ENCODE results near the gene SHB.

Gene SHB

GRCh38 chr9:38101423-38101822 is 32.4 kb upstream of the SHB start:
- H3K4me1 ChIP-seq (ENCODE audit: control insufficient read depth in 2 of 2, insufficient read depth in 1 of 2, low read depth in 1 of 2, low read length in 2 of 2) = no peaks in the 10 kb centered on the region
- H2BK12ac ChIP-seq (ENCODE audit: low read length) = no peak overlapping the region
- H3K27ac ChIP-seq (replicated peaks; ENCODE audit: low read length) = no peak overlapping the region
- no peak for DNase-seq (ENCODE audit: low spot score)
- no peak overlapping the region for H2AK5ac ChIP-seq (ENCODE audit: low read depth, low read length)
- H2BK15ac ChIP-seq (ENCODE audit: low read length) = no peak overlapping the region
- no peak overlapping the region for H3K4me2 ChIP-seq (ENCODE audit: insufficient read depth, low read length, poor library complexity, severe bottlenecking)
- no peaks in the 10 kb centered on the region for H3K79me1 ChIP-seq (ENCODE audit: low read depth, low read length)
- no peak overlapping the region for H3K23ac ChIP-seq (ENCODE audit: low read depth, low read length, poor library complexity)
- peaks cover 0 to 1% of the 10 kb centered on the region in 2 donors for H3K9me3 ChIP-seq (replicated peaks in 1 of 2; ENCODE audit: control insufficient read depth in 2 of 2, insufficient read depth in 1 of 2, low read depth in 1 of 2, low read length in 2 of 2)
- no peaks in the 10 kb centered on the region for H3K36me3 ChIP-seq (replicated peaks in 1 of 2; ENCODE audit: control insufficient read depth in 2 of 2, insufficient read depth in 2 of 2, low read length in 2 of 2)
- no peak overlapping the region for H4K8ac ChIP-seq (ENCODE audit: low read depth, low read length)
- no peak overlapping the region for H3K4me3 ChIP-seq (ENCODE audit: low read length in 2 of 2)
- no peak overlapping the region for H2BK120ac ChIP-seq (ENCODE audit: low read depth, low read length)
- no peak overlapping the region for H3K14ac ChIP-seq (ENCODE audit: low read length)
- H3K9ac ChIP-seq (ENCODE audit: low read depth, low read length, poor library complexity) = no peak overlapping the region
- no CpG with 5 or more reads among the region's 5 CpGs for WGBS, 2 donors (ENCODE audit: extremely low coverage in 2 of 2, insufficient read length in 2 of 2, insufficient replicate concordance in 1 of 2)
- no peak overlapping the region for H2BK5ac ChIP-seq (ENCODE audit: low read length)
- no peak overlapping the region for H4K91ac ChIP-seq (ENCODE audit: low read depth, low read length, poor library complexity)
- H2AFZ ChIP-seq (ENCODE audit: low read length) = no peak overlapping the region
- peaks cover 0 to 3% (median 0%) of the 10 kb centered on the region in 3 experiments for H3K27me3 ChIP-seq (ENCODE audit: control insufficient read depth in 3 of 3, insufficient read depth in 3 of 3, low read depth in 1 of 3, low read length in 3 of 3)
- H3K18ac ChIP-seq (ENCODE audit: low read length) = no peak overlapping the region
- no peak overlapping the region for H3K4ac ChIP-seq (ENCODE audit: low read length)

- no peak for DNase-seq (ENCODE audit: low spot score)
- Histone ChIP-seq H2BK120ac (ENCODE audit: low read depth, low read length) (no peak overlapping the region), H4K8ac (ENCODE audit: low read depth, low read length) (no peak overlapping the region), H3K36me3 (replicated peaks in 1 of 2; ENCODE audit: control insufficient read depth in 2 of 2, insufficient read depth in 2 of 2, low read length in 2 of 2) (no peaks in the 10 kb centered on the region), H2BK15ac (ENCODE audit: low read length) (peak overlapping the region; percentile 51), H3K4me2 (ENCODE audit: insufficient read depth, low read length, poor library complexity, severe bottlenecking) (no peak overlapping the region), H3K27me3 (ENCODE audit: control insufficient read depth in 3 of 3, insufficient read depth in 3 of 3, low read depth in 1 of 3, low read length in 3 of 3) (peaks cover 0 to 7% (median 0%) of the 10 kb centered on the region in 3 experiments), H3K4me1 (ENCODE audit: control insufficient read depth in 2 of 2, insufficient read depth in 1 of 2, low read depth in 1 of 2, low read length in 2 of 2) (peaks cover 0 to 5% of the 10 kb centered on the region in 2 donors), H3K14ac (ENCODE audit: low read length) (no peak overlapping the region), H2BK12ac (ENCODE audit: low read length) (no peak overlapping the region), H3K9me3 (replicated peaks in 1 of 2; ENCODE audit: control insufficient read depth in 2 of 2, insufficient read depth in 1 of 2, low read depth in 1 of 2, low read length in 2 of 2) (peaks cover 0 to 3% of the 10 kb centered on the region in 2 donors), H4K91ac (ENCODE audit: low read depth, low read length, poor library complexity) (no peak overlapping the region), H2BK5ac (ENCODE audit: low read length) (no peak overlapping the region), H3K18ac (ENCODE audit: low read length) (no peak overlapping the region), H3K9ac (ENCODE audit: low read depth, low read length, poor library complexity) (no peak overlapping the region), H2AK5ac (ENCODE audit: low read depth, low read length) (no peak overlapping the region), H3K27ac (replicated peaks; ENCODE audit: low read length) (no peak overlapping the region), H2AFZ (ENCODE audit: low read length) (no peak overlapping the region), H3K23ac (ENCODE audit: low read depth, low read length, poor library complexity) (no peak overlapping the region), H3K4me3 (ENCODE audit: low read length in 2 of 2) (no peak overlapping the region), H3K4ac (ENCODE audit: low read length) (no peak overlapping the region), H3K79me1 (ENCODE audit: low read depth, low read length) (no peaks in the 10 kb centered on the region)
- WGBS, 2 donors (ENCODE audit: extremely low coverage in 2 of 2, insufficient read length in 2 of 2, insufficient replicate concordance in 1 of 2) = no CpG with 5 or more reads among the region's 5 CpGs
These were observed 27.3 kb upstream of the SHB start for GRCh38 chr9:38096238-38096805.

- no peak overlapping the region for H2BK12ac ChIP-seq (ENCODE audit: low read length)
- no peak overlapping the region for H2BK5ac ChIP-seq (ENCODE audit: low read length)
- H3K23ac ChIP-seq (ENCODE audit: low read depth, low read length, poor library complexity) = no peak overlapping the region
- H3K9ac ChIP-seq (ENCODE audit: low read depth, low read length, poor library complexity) = no peak overlapping the region
- H2BK120ac ChIP-seq (ENCODE audit: low read depth, low read length) = no peak overlapping the region
- no peak overlapping the region for H2AK5ac ChIP-seq (ENCODE audit: low read depth, low read length)
- H3K79me1 ChIP-seq (ENCODE audit: low read depth, low read length) = no peaks in the 10 kb centered on the region
- no peak overlapping the region for H3K14ac ChIP-seq (ENCODE audit: low read length)
- H4K8ac ChIP-seq (ENCODE audit: low read depth, low read length) = no peak overlapping the region
- no peak overlapping the region for H3K27ac ChIP-seq (replicated peaks; ENCODE audit: low read length)
- peaks cover 0 to 3% of the 10 kb centered on the region in 2 donors for H3K9me3 ChIP-seq (replicated peaks in 1 of 2; ENCODE audit: control insufficient read depth in 2 of 2, insufficient read depth in 1 of 2, low read depth in 1 of 2, low read length in 2 of 2)
- peaks cover 0 to 5% of the 10 kb centered on the region in 2 donors for H3K4me1 ChIP-seq (ENCODE audit: control insufficient read depth in 2 of 2, insufficient read depth in 1 of 2, low read depth in 1 of 2, low read length in 2 of 2)
- no peak overlapping the region for H2BK15ac ChIP-seq (ENCODE audit: low read length)
- H3K36me3 ChIP-seq (replicated peaks in 1 of 2; ENCODE audit: control insufficient read depth in 2 of 2, insufficient read depth in 2 of 2, low read length in 2 of 2) = no peaks in the 10 kb centered on the region
- no CpG with 5 or more reads among the region's 4 CpGs for WGBS, 2 donors (ENCODE audit: extremely low coverage in 2 of 2, insufficient read length in 2 of 2, insufficient replicate concordance in 1 of 2)
- no peak overlapping the region for H3K4me3 ChIP-seq (ENCODE audit: low read length in 2 of 2)
- DNase-seq (ENCODE audit: low spot score) = no peak
- no peak overlapping the region for H3K4me2 ChIP-seq (ENCODE audit: insufficient read depth, low read length, poor library complexity, severe bottlenecking)
- H3K18ac ChIP-seq (ENCODE audit: low read length) = no peak overlapping the region
- H4K91ac ChIP-seq (ENCODE audit: low read depth, low read length, poor library complexity) = no peak overlapping the region
- H2AFZ ChIP-seq (ENCODE audit: low read length) = no peak overlapping the region
- no peak overlapping the region for H3K4ac ChIP-seq (ENCODE audit: low read length)
- peaks cover 0 to 3% (median 0%) of the 10 kb centered on the region in 3 experiments for H3K27me3 ChIP-seq (ENCODE audit: control insufficient read depth in 3 of 3, insufficient read depth in 3 of 3, low read depth in 1 of 3, low read length in 3 of 3)
These were observed 25.1 kb upstream of the SHB start for GRCh38 chr9:38094165-38094564.

- Histone ChIP-seq H3K4ac (ENCODE audit: low read length) (no peak overlapping the region), H3K27me3 (ENCODE audit: control insufficient read depth in 3 of 3, insufficient read depth in 3 of 3, low read depth in 1 of 3, low read length in 3 of 3) (peaks cover 0 to 3% (median 0%) of the 10 kb centered on the region in 3 experiments), H3K79me1 (ENCODE audit: low read depth, low read length) (no peaks in the 10 kb centered on the region), H2BK5ac (ENCODE audit: low read length) (no peak overlapping the region), H3K9me3 (replicated peaks in 1 of 2; ENCODE audit: control insufficient read depth in 2 of 2, insufficient read depth in 1 of 2, low read depth in 1 of 2, low read length in 2 of 2) (peaks cover 0 to 3% of the 10 kb centered on the region in 2 donors), H2AK5ac (ENCODE audit: low read depth, low read length) (no peak overlapping the region), H3K4me1 (ENCODE audit: control insufficient read depth in 2 of 2, insufficient read depth in 1 of 2, low read depth in 1 of 2, low read length in 2 of 2) (peaks cover 0 to 5% of the 10 kb centered on the region in 2 donors), H2BK12ac (ENCODE audit: low read length) (no peak overlapping the region), H3K9ac (ENCODE audit: low read depth, low read length, poor library complexity) (no peak overlapping the region), H3K18ac (ENCODE audit: low read length) (no peak overlapping the region), H3K23ac (ENCODE audit: low read depth, low read length, poor library complexity) (no peak overlapping the region), H4K8ac (ENCODE audit: low read depth, low read length) (no peak overlapping the region), H2BK120ac (ENCODE audit: low read depth, low read length) (no peak overlapping the region), H4K91ac (ENCODE audit: low read depth, low read length, poor library complexity) (no peak overlapping the region), H3K4me3 (ENCODE audit: low read length in 2 of 2) (no peak overlapping the region), H3K27ac (replicated peaks; ENCODE audit: low read length) (no peak overlapping the region), H3K36me3 (replicated peaks in 1 of 2; ENCODE audit: control insufficient read depth in 2 of 2, insufficient read depth in 2 of 2, low read length in 2 of 2) (no peaks in the 10 kb centered on the region), H2BK15ac (ENCODE audit: low read length) (no peak overlapping the region), H2AFZ (ENCODE audit: low read length) (no peak overlapping the region), H3K14ac (ENCODE audit: low read length) (no peak overlapping the region), H3K4me2 (ENCODE audit: insufficient read depth, low read length, poor library complexity, severe bottlenecking) (no peak overlapping the region)
- no CpG with 5 or more reads among the region's 2 CpGs for WGBS, 2 donors (ENCODE audit: extremely low coverage in 2 of 2, insufficient read length in 2 of 2, insufficient replicate concordance in 1 of 2)
- DNase-seq (ENCODE audit: low spot score) = no peak
These were observed 23.6 kb upstream of the SHB start for GRCh38 chr9:38092656-38093055.
